GM12864 (cell line): Measurements from ENCODE around the gene KCTD21.

Experiments
- DNase-seq: peaks from one replicate; pipeline ENCODE4 v3.0.0-alpha.2; 2011; ENCODE audit warnings: low read depth
- H3K4me3 ChIP-seq: 2 replicates; pipeline ENCODE4 v1.5.1; 2011; ENCODE audit warnings: mild to moderate bottlenecking, low read depth, low read length, control low read depth
- CTCF ChIP-seq: IDR thresholded peaks from 2 replicates; pipeline ENCODE4 v1.5.1; 2011; ENCODE audit warnings: low read depth, mild to moderate bottlenecking, moderate library complexity, low read length, control low read depth, inconsistent platforms; ENCODE audit errors: missing control alignments

The KCTD21 gene

GRCh38 chr11:78216571-78217287, 28.3 kb upstream of the KCTD21 start:
- TF ChIP-seq CTCF = no peak
- DNase-seq = no peak
- H3K4me3 ChIP-seq = no peak overlapping the region

- H3K4me3 ChIP-seq = no peak overlapping the region
- TF ChIP-seq CTCF = no peak
- DNase-seq = no peak
These were observed 27.6 kb upstream of the KCTD21 start for GRCh38 chr11:78216021-78216420.

- H3K4me3 ChIP-seq = no peak overlapping the region
- no peak for DNase-seq
- TF ChIP-seq CTCF = no peak
These were observed 26.1 kb upstream of the KCTD21 start for GRCh38 chr11:78214331-78215194.

- DNase-seq = no peak
- no peak for TF ChIP-seq CTCF
- no peak overlapping the region for H3K4me3 ChIP-seq
These were observed 25.3 kb upstream of the KCTD21 start for GRCh38 chr11:78213526-78214330.

- no peak for TF ChIP-seq CTCF
- DNase-seq = no peak
- H3K4me3 ChIP-seq = no peak overlapping the region
These were observed 24.4 kb upstream of the KCTD21 start for GRCh38 chr11:78212586-78213371.

GRCh38 chr11:78211565-78211964, 23.1 kb upstream of the KCTD21 start:
- no peak overlapping the region for H3K4me3 ChIP-seq
- no peak for TF ChIP-seq CTCF
- DNase-seq = no peak
